Activated naive CD4-positive, alpha-beta T cell treated with anti-CD3 and anti-CD28 coated beads for 36 hours (primary cell): ENCODE results near the gene NUDT11. TPM values are rescaled to one million over a fixed set of nuclear protein-coding genes. Genes with fewer than 3 reads are reported as not detected.

Source experiments
- CTCF ChIA-PET: fragments of 350-600 bp; sonication (Branson Sonifier 250); formaldehyde crosslinking; loops from one replicate; lab custom pipeline; 2021; ENCODE audit warnings: antibody characterized with exemption; lab: Charles Lee
- DNase-seq: peaks from one replicate; pipeline ENCODE4 v3.0.0-alpha.2; 2020
- H3K27ac Mint-ChIP-seq: one replicate; pipeline ENCODE4 v1.8.0; 2021; ENCODE audit warnings: mild to moderate bottlenecking, mixed read lengths
- H3K27me3 Mint-ChIP-seq: one replicate; pipeline ENCODE4 v1.8.0; 2021; ENCODE audit warnings: low read depth, mixed read lengths
- H3K36me3 Mint-ChIP-seq: one replicate; pipeline ENCODE4 v1.8.0; 2021; ENCODE audit warnings: low read depth, mixed read lengths
- H3K4me1 Mint-ChIP-seq: one replicate; pipeline ENCODE4 v1.8.0; 2021; ENCODE audit warnings: low read depth, mixed read lengths
- H3K4me3 Mint-ChIP-seq: one replicate; pipeline ENCODE4 v1.8.0; 2021; ENCODE audit warnings: mild to moderate bottlenecking, moderate library complexity, mixed read lengths
- H3K9me3 Mint-ChIP-seq: one replicate; pipeline ENCODE4 v1.8.0; 2021; ENCODE audit warnings: mixed read lengths
- intact Hi-C: fragments of 100-400 bp; cut with micrococcal nuclease; formaldehyde crosslinking; loops from one replicate; pipeline ENCODE4 v1.15.1; 2023
- total RNA-seq, 2 experiments: library from RNA; stranded (reverse); gene quantifications; one replicate each; pipeline ENCODE4 v1.2.3, GENCODE V29; 2021

Gene NUDT11
- total RNA-seq, 2 experiments from 2014 or later = 1.1 to 1.5 TPM

GRCh38 chrX:51461053-51462044 is 35.0 kb downstream of the NUDT11 start:
- Mint-ChIP-seq H3K27me3 (no peaks in the 10 kb centered on the region), H3K4me3 (no peak overlapping the region), H3K27ac (no peak overlapping the region), H3K36me3 (no peaks in the 10 kb centered on the region), H3K9me3 (no peaks in the 10 kb centered on the region), H3K4me1 (no peaks in the 10 kb centered on the region)
- intact Hi-C loops = loop anchor here (1.0 to 5.0 kb wide), 3 partner anchors 125 to 769 kb away; no protein-coding TSS in a partner anchor
- CTCF ChIA-PET = interaction anchor here (0.7 to 6.7 kb wide), 7 partner anchors 13 to 309 kb away, joined by 3 to 53 read pairs (median 4); no protein-coding TSS in a partner anchor
- DNase-seq = peak; percentile 17

DNA sequence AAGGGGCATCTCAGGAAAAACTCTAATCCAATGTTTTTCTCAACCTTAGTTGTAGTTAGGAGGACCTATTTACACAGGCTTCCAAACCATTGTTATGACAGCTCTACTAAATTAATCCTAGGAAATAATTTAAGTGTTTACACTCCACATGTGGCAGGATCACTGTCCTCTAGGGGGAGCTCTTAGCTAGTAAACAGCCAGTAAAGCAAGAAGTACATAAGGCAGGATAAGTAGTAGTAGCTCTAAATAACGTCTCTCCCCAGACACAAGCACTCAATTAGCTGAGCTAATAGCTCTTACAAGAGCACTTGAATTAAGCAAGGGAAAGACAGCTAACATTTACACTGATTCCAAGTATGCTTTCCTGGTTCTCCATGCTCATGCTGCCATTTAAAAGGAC is 37.3 kb downstream of the NUDT11 start:
- Mint-ChIP-seq H3K27ac (no peak overlapping the region), H3K4me1 (no peaks in the 10 kb centered on the region), H3K4me3 (no peak overlapping the region), H3K36me3 (no peaks in the 10 kb centered on the region), H3K27me3 (no peaks in the 10 kb centered on the region), H3K9me3 (no peaks in the 10 kb centered on the region)
- intact Hi-C loops = no loop called here
- DNase-seq = peak; percentile 27
- CTCF ChIA-PET = interaction anchor here (0.6 to 6.7 kb wide), 10 partner anchors 11 to 869 kb away, joined by 3 to 53 read pairs (median 4); no protein-coding TSS in a partner anchor

DNA sequence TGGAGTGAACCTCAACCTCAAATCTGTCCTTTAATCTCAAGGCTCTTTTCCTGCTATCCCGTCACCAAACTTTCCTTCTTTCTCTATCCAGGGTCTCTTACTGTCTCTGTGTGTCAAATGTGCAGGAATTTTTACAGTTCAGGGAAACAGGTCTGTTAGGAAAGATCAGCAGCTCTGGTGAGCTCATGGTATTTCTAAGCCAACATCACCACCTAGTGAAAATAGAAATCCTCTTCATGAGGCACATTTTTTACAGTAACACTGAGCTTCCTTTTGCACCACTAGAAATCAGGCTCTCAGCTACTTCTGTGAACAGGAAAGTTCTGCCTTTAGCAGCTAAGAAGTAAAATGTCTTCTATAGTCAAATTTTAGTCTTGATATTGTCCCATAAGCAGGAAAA is 39.6 kb downstream of the NUDT11 start:
- Mint-ChIP-seq H3K27ac (no peak overlapping the region), H3K4me3 (no peak overlapping the region), H3K27me3 (no peaks in the 10 kb centered on the region), H3K9me3 (no peaks in the 10 kb centered on the region), H3K4me1 (no peaks in the 10 kb centered on the region), H3K36me3 (no peaks in the 10 kb centered on the region)
- CTCF ChIA-PET = interaction anchor here (6.7 kb wide), 1 partner anchor 119 kb away, joined by 53 read pairs; no protein-coding TSS in a partner anchor
- DNase-seq = no peak
- intact Hi-C loops = no loop called here

- no peak overlapping the region for H3K27ac Mint-ChIP-seq
- intact Hi-C loops = no loop called here
- H3K4me1 Mint-ChIP-seq = no peaks in the 10 kb centered on the region
- CTCF ChIA-PET = interaction anchor here (6.7 kb wide), 1 partner anchor 119 kb away, joined by 53 read pairs; no protein-coding TSS in a partner anchor
- no peak for DNase-seq
- H3K27me3 Mint-ChIP-seq = no peaks in the 10 kb centered on the region
- no peak overlapping the region for H3K4me3 Mint-ChIP-seq
- no peaks in the 10 kb centered on the region for H3K9me3 Mint-ChIP-seq
- H3K36me3 Mint-ChIP-seq = no peaks in the 10 kb centered on the region
Observed at GRCh38 chrX:51456246-51456645, 40.1 kb downstream of the NUDT11 start.

DNA sequence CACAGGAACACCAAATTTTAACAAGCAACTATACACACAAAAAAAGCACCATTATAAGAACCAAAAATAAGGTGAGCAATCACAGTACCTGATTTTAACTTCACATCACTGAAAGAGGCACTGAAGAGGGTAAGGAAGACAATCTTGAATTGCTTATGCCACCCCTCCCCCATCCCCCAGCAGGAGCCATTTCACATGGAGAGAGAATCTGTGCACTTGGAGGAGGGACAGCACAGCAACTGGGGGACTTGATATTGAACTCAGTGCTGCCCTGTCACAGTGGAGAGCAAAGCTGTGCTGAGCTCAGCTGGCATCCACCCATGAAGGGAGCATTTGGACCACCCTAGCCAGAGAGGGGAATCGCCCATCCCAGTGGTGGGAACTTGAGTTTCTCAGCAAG is 56.0 kb downstream of the NUDT11 start:
- DNase-seq = no peak
- no peaks in the 10 kb centered on the region for H3K36me3 Mint-ChIP-seq
- H3K4me1 Mint-ChIP-seq = peaks cover 4% of the 10 kb centered on the region
- intact Hi-C loops = no loop called here
- H3K4me3 Mint-ChIP-seq = no peak overlapping the region
- H3K9me3 Mint-ChIP-seq = no peaks in the 10 kb centered on the region
- H3K27ac Mint-ChIP-seq = no peak overlapping the region
- CTCF ChIA-PET = no interaction called here
- H3K27me3 Mint-ChIP-seq = no peaks in the 10 kb centered on the region

Other genes starting within 250 kb of the NUDT11 start
- 1 to 10 TPM in 1 of 2 experiments, under 1 TPM in 1; 0.95 to 1.2 TPM for gene NUDT10, start 163.8 kb downstream of the NUDT11 start, total RNA-seq
- gene CENPVL3, start 122.3 kb upstream of the NUDT11 start, total RNA-seq = under 1 TPM in 1 of 2 experiments, not detected in 1; 0.33 TPM
- not detected for gene CENPVL2, start 186.2 kb upstream of the NUDT11 start, total RNA-seq
- not detected for gene CENPVL1, start 213.9 kb upstream of the NUDT11 start, total RNA-seq
- gene GSPT2, start 246.8 kb upstream of the NUDT11 start, total RNA-seq = 1 to 10 TPM; 6.9 to 7.2 TPM